Measurements from ENCODE around the gene ST3GAL4.
"Not testable (repeated sequence)": the region's sequence is repeated elsewhere in the genome, so short reads cannot be mapped to it uniquely, and the experiment has no call there.

Gene ST3GAL4

GRCh38 chr11:126370016-126370415, 14.5 kb downstream of the ST3GAL4 start:
- no peak for DNase-seq (ENCODE audit: low spot score)
- TF ChIP-seq CTCF (IDR thresholded peaks at IDR 0.05; ENCODE audit: extremely low read depth, missing control alignments), result no peak

GRCh38 chr11:126371595-126371994, 16.1 kb downstream of the ST3GAL4 start:
- no peak for TF ChIP-seq CTCF (IDR thresholded peaks at IDR 0.05; ENCODE audit: extremely low read depth, missing control alignments)
- no peak for DNase-seq (ENCODE audit: low spot score)

GRCh38 chr11:126373389-126374066, 18.0 kb downstream of the ST3GAL4 start:
- DNase-seq (ENCODE audit: low spot score), result not testable (repeated sequence)

- not testable (repeated sequence) for DNase-seq (ENCODE audit: low spot score)
These were observed 19.2 kb downstream of the ST3GAL4 start for GRCh38 chr11:126374562-126375300.

GRCh38 chr11:126375726-126376125, 20.2 kb downstream of the ST3GAL4 start:
- TF ChIP-seq CTCF (IDR thresholded peaks at IDR 0.05; ENCODE audit: extremely low read depth, missing control alignments), result no peak
- DNase-seq (ENCODE audit: low spot score), result no peak

- no peak for DNase-seq (ENCODE audit: low spot score)
These were observed 23.3 kb downstream of the ST3GAL4 start for GRCh38 chr11:126378763-126379162.

GRCh38 chr11:126380909-126381308, 25.4 kb downstream of the ST3GAL4 start:
- TF ChIP-seq CTCF (IDR thresholded peaks at IDR 0.05; ENCODE audit: extremely low read depth, missing control alignments), result no peak

More at GRCh38 chr11:126378763-126379162, 23.3 kb downstream of the ST3GAL4 start:
- no peak for TF ChIP-seq CTCF (IDR thresholded peaks at IDR 0.05; ENCODE audit: extremely low read depth, missing control alignments)

GRCh38 chr11:126381960-126382359, 26.5 kb downstream of the ST3GAL4 start:
- DNase-seq (ENCODE audit: low spot score), result not testable (repeated sequence)

More at GRCh38 chr11:126380909-126381308, 25.4 kb downstream of the ST3GAL4 start:
- DNase-seq (ENCODE audit: low spot score), result no peak

- not testable (repeated sequence) for DNase-seq (ENCODE audit: low spot score)
These were observed 27.2 kb downstream of the ST3GAL4 start for GRCh38 chr11:126382641-126383040.
